GOT3 (cell line): Measurements from ENCODE around the gene IGSF6.

Experiments
- DNase-seq: peaks from one replicate; lab custom pipeline; 2025; ENCODE audit warnings: mixed read lengths; lab: John Stamatoyannopoulos, UW

The IGSF6 gene

GRCh38 chr16:21600031-21600773 is 52.2 kb downstream of the IGSF6 start:
- no peak for DNase-seq

- DNase-seq = peak; percentile 81
Observed at GRCh38 chr16:21599122-21600030, 53.0 kb downstream of the IGSF6 start, which contains the start of gene METTL9. Gene METTL9, plus strand, starts transcription at chr16:21599577. Its CDS starts 157 bp downstream, at chr16:21599734.

GRCh38 chr16:21598701-21599121 is 53.7 kb downstream of the IGSF6 start:
- no peak for DNase-seq

- DNase-seq = no peak
Observed at GRCh38 chr16:21598206-21598605, 54.2 kb downstream of the IGSF6 start.

GRCh38 chr16:21597561-21598030 is 54.8 kb downstream of the IGSF6 start:
- no peak for DNase-seq

- no peak for DNase-seq
Observed at GRCh38 chr16:21593530-21594289, 58.7 kb downstream of the IGSF6 start.

- DNase-seq = no peak
Observed at GRCh38 chr16:21592191-21592590, 60.2 kb downstream of the IGSF6 start.

- DNase-seq = no peak
Observed at GRCh38 chr16:21590796-21591195, 61.6 kb downstream of the IGSF6 start.

- no peak for DNase-seq
Observed at GRCh38 chr16:21590287-21590686, 62.1 kb downstream of the IGSF6 start.

GRCh38 chr16:21589551-21589950 is 62.9 kb downstream of the IGSF6 start:
- no peak for DNase-seq
